Right lobe of liver (tissue), 4 donors: ENCODE results near the gene MTG1.
A peak's percentile ranks its signal among the peaks of the same experiment; 100 is the strongest.

Experiments used
- POLR2A ChIP-seq: fragments of 450-650 bp; IDR thresholded peaks from one replicate; pipeline ENCODE4 v1.6.1; 2017; ENCODE audit warnings: antibody characterized with exemption, mild to moderate bottlenecking
- TF ChIP-seq, protein P1 (sequence below), 4 donors: fragments of 200-600 bp in 3 of 4; fragments of 450-650 bp in 1 of 4; IDR thresholded peaks; one replicate each; pipeline versions ENCODE4 v1.5.1 to v1.8.0; 2016 to 2022; ENCODE audit warnings: antibody characterized with exemption in 4 of 4, mild to moderate bottlenecking in 2 of 4
- donor health status: DM: no; HTN: no; CAD: no.
- donor health status: DM: no; HTN: no; CAD: no.
- donor health status: DM: no; HTN: yes; CAD: no.

DNA sequence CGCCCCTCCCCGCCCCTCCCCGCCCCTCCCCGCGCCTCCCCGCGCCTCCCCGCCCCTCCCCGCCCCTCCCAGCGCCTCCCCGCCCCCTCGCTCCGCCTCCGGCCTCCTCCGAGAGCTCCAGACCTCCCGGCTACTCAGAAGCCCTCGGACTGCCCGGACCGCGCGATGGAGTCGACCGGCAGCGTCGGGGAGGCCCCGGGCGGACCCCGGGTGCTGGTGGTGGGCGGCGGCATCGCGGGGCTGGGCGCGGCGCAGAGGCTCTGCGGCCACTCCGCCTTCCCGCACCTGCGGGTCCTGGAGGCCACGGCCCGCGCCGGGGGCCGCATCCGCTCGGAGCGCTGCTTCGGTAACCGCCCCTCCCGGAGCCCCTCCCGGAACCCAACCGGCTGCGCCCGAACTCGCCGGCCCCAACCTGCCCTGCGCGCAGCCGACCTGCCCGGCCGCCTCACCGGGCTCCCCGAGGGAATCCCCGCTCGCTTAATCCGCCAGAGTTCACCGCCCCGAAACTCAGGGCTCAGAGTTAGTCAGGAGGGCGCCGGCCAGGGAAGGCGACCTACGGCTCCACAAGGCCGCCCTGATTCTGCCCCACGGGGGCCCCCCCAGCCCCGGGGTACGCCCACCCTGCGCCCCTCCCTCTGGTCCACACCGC is 14.7 kb upstream of the MTG1 start, which contains the start of gene PAOX:
- TF ChIP-seq, protein P1, sequence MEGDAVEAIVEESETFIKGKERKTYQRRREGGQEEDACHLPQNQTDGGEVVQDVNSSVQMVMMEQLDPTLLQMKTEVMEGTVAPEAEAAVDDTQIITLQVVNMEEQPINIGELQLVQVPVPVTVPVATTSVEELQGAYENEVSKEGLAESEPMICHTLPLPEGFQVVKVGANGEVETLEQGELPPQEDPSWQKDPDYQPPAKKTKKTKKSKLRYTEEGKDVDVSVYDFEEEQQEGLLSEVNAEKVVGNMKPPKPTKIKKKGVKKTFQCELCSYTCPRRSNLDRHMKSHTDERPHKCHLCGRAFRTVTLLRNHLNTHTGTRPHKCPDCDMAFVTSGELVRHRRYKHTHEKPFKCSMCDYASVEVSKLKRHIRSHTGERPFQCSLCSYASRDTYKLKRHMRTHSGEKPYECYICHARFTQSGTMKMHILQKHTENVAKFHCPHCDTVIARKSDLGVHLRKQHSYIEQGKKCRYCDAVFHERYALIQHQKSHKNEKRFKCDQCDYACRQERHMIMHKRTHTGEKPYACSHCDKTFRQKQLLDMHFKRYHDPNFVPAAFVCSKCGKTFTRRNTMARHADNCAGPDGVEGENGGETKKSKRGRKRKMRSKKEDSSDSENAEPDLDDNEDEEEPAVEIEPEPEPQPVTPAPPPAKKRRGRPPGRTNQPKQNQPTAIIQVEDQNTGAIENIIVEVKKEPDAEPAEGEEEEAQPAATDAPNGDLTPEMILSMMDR (IDR thresholded peaks at IDR 0.05), result no peak
- TF ChIP-seq POLR2A, result peak; percentile 64
